Measurements from ENCODE around the gene TLCD2. TPM values are rescaled to one million over a fixed set of nuclear protein-coding genes. Genes with fewer than 3 reads are reported as not detected.

TLCD2 gene
- total and polyA plus RNA-seq, 2 of the 13 experiments (the other 11 are each of a cell fraction or from before 2014, with no cell fraction given), result 0.90 to 1.1 TPM

DNA sequence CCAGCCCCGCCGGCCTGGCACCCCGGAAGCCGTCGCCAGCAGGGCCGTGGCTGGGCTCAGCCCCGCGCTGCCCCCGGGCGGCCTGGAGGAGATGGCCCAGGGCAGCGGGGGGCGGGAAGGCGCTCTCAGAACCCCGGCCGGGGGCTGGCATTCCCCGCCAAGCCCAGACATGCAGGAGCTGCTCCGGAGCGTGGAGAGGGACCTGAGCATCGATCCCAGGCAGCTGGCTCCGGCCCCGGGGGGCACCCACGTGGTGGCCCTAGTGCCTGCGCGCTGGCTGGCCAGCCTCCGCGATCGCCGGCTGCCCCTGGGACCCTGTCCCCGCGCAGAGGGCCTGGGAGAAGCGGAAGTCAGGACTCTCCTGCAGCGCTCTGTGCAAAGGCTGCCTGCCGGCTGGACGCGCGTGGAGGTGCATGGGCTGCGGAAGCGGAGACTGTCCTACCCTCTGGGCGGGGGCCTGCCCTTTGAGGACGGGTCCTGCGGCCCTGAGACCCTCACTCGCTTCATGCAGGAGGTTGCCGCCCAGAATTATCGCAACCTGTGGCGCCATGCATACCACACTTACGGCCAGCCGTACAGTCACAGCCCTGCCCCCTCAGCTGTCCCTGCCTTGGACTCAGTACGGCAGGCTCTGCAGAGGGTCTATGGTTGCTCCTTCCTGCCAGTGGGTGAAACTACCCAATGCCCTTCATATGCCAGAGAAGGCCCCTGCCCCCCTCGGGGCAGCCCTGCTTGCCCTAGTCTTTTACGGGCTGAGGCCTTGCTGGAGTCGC is 14.9 kb upstream of the TLCD2 start (continued):
- TF ChIP-seq, protein P1, sequence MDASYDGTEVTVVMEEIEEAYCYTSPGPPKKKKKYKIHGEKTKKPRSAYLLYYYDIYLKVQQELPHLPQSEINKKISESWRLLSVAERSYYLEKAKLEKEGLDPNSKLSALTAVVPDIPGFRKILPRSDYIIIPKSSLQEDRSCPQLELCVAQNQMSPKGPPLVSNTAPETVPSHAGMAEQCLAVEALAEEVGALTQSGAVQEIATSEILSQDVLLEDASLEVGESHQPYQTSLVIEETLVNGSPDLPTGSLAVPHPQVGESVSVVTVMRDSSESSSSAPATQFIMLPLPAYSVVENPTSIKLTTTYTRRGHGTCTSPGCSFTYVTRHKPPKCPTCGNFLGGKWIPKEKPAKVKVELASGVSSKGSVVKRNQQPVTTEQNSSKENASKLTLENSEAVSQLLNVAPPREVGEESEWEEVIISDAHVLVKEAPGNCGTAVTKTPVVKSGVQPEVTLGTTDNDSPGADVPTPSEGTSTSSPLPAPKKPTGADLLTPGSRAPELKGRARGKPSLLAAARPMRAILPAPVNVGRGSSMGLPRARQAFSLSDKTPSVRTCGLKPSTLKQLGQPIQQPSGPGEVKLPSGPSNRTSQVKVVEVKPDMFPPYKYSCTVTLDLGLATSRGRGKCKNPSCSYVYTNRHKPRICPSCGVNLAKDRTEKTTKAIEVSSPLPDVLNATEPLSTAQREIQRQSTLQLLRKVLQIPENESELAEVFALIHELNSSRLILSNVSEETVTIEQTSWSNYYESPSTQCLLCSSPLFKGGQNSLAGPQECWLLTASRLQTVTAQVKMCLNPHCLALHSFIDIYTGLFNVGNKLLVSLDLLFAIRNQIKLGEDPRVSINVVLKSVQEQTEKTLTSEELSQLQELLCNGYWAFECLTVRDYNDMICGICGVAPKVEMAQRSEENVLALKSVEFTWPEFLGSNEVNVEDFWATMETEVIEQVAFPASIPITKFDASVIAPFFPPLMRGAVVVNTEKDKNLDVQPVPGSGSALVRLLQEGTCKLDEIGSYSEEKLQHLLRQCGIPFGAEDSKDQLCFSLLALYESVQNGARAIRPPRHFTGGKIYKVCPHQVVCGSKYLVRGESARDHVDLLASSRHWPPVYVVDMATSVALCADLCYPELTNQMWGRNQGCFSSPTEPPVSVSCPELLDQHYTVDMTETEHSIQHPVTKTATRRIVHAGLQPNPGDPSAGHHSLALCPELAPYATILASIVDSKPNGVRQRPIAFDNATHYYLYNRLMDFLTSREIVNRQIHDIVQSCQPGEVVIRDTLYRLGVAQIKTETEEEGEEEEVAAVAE (CRISPR knock-in tag; IDR thresholded peaks at IDR 0.05; ENCODE audit: borderline replicate concordance), result no peak
- TF ChIP-seq TARDBP (CRISPR knock-in tag; IDR thresholded peaks at IDR 0.05) (no peak), GLI4 (CRISPR knock-in tag; IDR thresholded peaks at IDR 0.05; ENCODE audit: borderline replicate concordance) (peak; percentile 67; the same call in 1 of the 2 replicates), FLYWCH1 (CRISPR knock-in tag; IDR thresholded peaks at IDR 0.05) (no peak), CBX2 (IDR thresholded peaks at IDR 0.05; ENCODE audit: low read depth, low read length) (no peak), CBX2 (CRISPR knock-in tag; IDR thresholded peaks at IDR 0.05; ENCODE audit: low read depth) (no peak), ZNF12 (CRISPR knock-in tag; IDR thresholded peaks at IDR 0.05) (peak; percentile 54; the same call in 1 of the 2 replicates), KDM4B (CRISPR knock-in tag; IDR thresholded peaks at IDR 0.05) (no peak), ZBTB7B (CRISPR knock-in tag; IDR thresholded peaks at IDR 0.05) (peak; percentile 16; the same call in 1 of the 2 replicates), PAWR (CRISPR knock-in tag; IDR thresholded peaks at IDR 0.05; ENCODE audit: borderline replicate concordance) (no peak), ARNTL (CRISPR knock-in tag; IDR thresholded peaks at IDR 0.05) (no peak), HDAC1 (CRISPR knock-in tag; IDR thresholded peaks at IDR 0.05) (peak; percentile 61), KLF15 (CRISPR knock-in tag; IDR thresholded peaks at IDR 0.05; ENCODE audit: borderline replicate concordance) (no peak)
- TF ChIP-seq, protein P2, sequence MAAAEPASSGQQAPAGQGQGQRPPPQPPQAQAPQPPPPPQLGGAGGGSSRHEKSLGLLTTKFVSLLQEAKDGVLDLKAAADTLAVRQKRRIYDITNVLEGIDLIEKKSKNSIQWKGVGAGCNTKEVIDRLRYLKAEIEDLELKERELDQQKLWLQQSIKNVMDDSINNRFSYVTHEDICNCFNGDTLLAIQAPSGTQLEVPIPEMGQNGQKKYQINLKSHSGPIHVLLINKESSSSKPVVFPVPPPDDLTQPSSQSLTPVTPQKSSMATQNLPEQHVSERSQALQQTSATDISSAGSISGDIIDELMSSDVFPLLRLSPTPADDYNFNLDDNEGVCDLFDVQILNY (CRISPR knock-in tag; conservative IDR thresholded peaks at IDR 0.05), result peak; percentile 36; the same call in 1 of the 2 replicates
- TF ChIP-seq, protein P3, sequence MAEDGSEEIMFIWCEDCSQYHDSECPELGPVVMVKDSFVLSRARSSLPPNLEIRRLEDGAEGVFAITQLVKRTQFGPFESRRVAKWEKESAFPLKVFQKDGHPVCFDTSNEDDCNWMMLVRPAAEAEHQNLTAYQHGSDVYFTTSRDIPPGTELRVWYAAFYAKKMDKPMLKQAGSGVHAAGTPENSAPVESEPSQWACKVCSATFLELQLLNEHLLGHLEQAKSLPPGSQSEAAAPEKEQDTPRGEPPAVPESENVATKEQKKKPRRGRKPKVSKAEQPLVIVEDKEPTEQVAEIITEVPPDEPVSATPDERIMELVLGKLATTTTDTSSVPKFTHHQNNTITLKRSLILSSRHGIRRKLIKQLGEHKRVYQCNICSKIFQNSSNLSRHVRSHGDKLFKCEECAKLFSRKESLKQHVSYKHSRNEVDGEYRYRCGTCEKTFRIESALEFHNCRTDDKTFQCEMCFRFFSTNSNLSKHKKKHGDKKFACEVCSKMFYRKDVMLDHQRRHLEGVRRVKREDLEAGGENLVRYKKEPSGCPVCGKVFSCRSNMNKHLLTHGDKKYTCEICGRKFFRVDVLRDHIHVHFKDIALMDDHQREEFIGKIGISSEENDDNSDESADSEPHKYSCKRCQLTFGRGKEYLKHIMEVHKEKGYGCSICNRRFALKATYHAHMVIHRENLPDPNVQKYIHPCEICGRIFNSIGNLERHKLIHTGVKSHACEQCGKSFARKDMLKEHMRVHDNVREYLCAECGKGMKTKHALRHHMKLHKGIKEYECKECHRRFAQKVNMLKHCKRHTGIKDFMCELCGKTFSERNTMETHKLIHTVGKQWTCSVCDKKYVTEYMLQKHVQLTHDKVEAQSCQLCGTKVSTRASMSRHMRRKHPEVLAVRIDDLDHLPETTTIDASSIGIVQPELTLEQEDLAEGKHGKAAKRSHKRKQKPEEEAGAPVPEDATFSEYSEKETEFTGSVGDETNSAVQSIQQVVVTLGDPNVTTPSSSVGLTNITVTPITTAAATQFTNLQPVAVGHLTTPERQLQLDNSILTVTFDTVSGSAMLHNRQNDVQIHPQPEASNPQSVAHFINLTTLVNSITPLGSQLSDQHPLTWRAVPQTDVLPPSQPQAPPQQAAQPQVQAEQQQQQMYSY (CRISPR knock-in tag; IDR thresholded peaks at IDR 0.05), result no peak

Data from HepG2 (cell line).